Mesothelial cell of epicardium (in vitro differentiated cells): ENCODE data around the gene GRB10. TPM values are rescaled to one million over a fixed set of nuclear protein-coding genes. Genes with fewer than 3 reads are reported as not detected.
A peak's percentile ranks its signal among the peaks of the same experiment; 100 is the strongest.

Experiments
- DNase-seq, 2 experiments: peaks; one replicate each; pipeline ENCODE4 v3.0.0; 2021; ENCODE audit warnings: low spot score in 2 of 2; ENCODE audit not compliant: unreplicated experiment in 2 of 2
- H3K27ac Mint-ChIP-seq: 2 replicates; pipeline ENCODE4 v1.8.0; 2021; ENCODE audit warnings: mixed read lengths
- H3K27me3 Mint-ChIP-seq: 2 replicates; pipeline ENCODE4 v1.8.0; 2021; ENCODE audit warnings: low read depth, mixed read lengths
- H3K36me3 Mint-ChIP-seq: 2 replicates; pipeline ENCODE4 v1.8.0; 2021; ENCODE audit warnings: mixed read lengths
- H3K4me1 Mint-ChIP-seq: 2 replicates; pipeline ENCODE4 v1.8.0; 2021; ENCODE audit warnings: mixed read lengths
- H3K4me3 Mint-ChIP-seq: 2 replicates; pipeline ENCODE4 v1.8.0; 2021; ENCODE audit warnings: mild to moderate bottlenecking, moderate library complexity, mixed read lengths
- H3K9me3 Mint-ChIP-seq: 2 replicates; pipeline ENCODE4 v1.8.0; 2021; ENCODE audit warnings: mixed read lengths
- CTCF ChIP-seq: fragments of 200-600 bp; sonication (generic); IDR thresholded peaks from one replicate; pipeline ENCODE4 v1.5.0; 2021; ENCODE audit warnings: antibody characterized with exemption; ENCODE audit not compliant: unreplicated experiment
- total RNA-seq: library from RNA; stranded (reverse); gene quantifications from 3 replicates; pipeline ENCODE4 v1.2.1, GENCODE V29; 2021

GRB10 gene
- total RNA-seq, 1 donor from 2014 or later = 59.2 TPM

GRCh38 chr7:50634378-50634777, 148.3 kb downstream of the GRB10 start:
- no peak for TF ChIP-seq CTCF
- H3K27ac Mint-ChIP-seq = no peak overlapping the region
- DNase-seq = no peak
- peaks cover 52% of the 10 kb centered on the region for H3K9me3 Mint-ChIP-seq
- H3K36me3 Mint-ChIP-seq = peaks cover 25% of the 10 kb centered on the region
- no peaks in the 10 kb centered on the region for H3K27me3 Mint-ChIP-seq
- no peak overlapping the region for H3K4me3 Mint-ChIP-seq
- H3K4me1 Mint-ChIP-seq = no peaks in the 10 kb centered on the region

GRCh38 chr7:50633414-50633710, 149.3 kb downstream of the GRB10 start:
- Mint-ChIP-seq H3K9me3 (peaks cover 46% of the 10 kb centered on the region), H3K27me3 (no peaks in the 10 kb centered on the region), H3K27ac (no peak overlapping the region), H3K4me3 (no peak overlapping the region), H3K36me3 (peaks cover 25% of the 10 kb centered on the region), H3K4me1 (no peaks in the 10 kb centered on the region)
- no peak for DNase-seq
- TF ChIP-seq CTCF = no peak

GRCh38 chr7:50632561-50633413, 149.9 kb downstream of the GRB10 start:
- no peak overlapping the region for H3K27ac Mint-ChIP-seq
- H3K36me3 Mint-ChIP-seq = peaks cover 25% of the 10 kb centered on the region
- DNase-seq = peak in 1 of 2 experiments; percentile 58
- H3K9me3 Mint-ChIP-seq = peaks cover 40% of the 10 kb centered on the region
- no peaks in the 10 kb centered on the region for H3K27me3 Mint-ChIP-seq
- peaks cover 2% of the 10 kb centered on the region for H3K4me1 Mint-ChIP-seq
- TF ChIP-seq CTCF = peak; percentile 86
- no peak overlapping the region for H3K4me3 Mint-ChIP-seq

- no peak overlapping the region for H3K27ac Mint-ChIP-seq
These were observed 151.1 kb downstream of the GRB10 start for GRCh38 chr7:50631639-50632038.

GRCh38 chr7:50631100-50631499, 151.6 kb downstream of the GRB10 start:
- H3K9me3 Mint-ChIP-seq = peaks cover 26% of the 10 kb centered on the region
- peaks cover 2% of the 10 kb centered on the region for H3K4me1 Mint-ChIP-seq
- no peaks in the 10 kb centered on the region for H3K27me3 Mint-ChIP-seq
- no peak for DNase-seq
- no peak overlapping the region for H3K4me3 Mint-ChIP-seq
- no peak overlapping the region for H3K27ac Mint-ChIP-seq
- no peak for TF ChIP-seq CTCF
- H3K36me3 Mint-ChIP-seq = peaks cover 15% of the 10 kb centered on the region

More at GRCh38 chr7:50631639-50632038, 151.1 kb downstream of the GRB10 start:
- Mint-ChIP-seq H3K36me3 (peaks cover 20% of the 10 kb centered on the region), H3K9me3 (peaks cover 31% of the 10 kb centered on the region), H3K27me3 (no peaks in the 10 kb centered on the region), H3K4me1 (peaks cover 2% of the 10 kb centered on the region), H3K4me3 (no peak overlapping the region)
- TF ChIP-seq CTCF = no peak
- DNase-seq = no peak
